Upper lobe of right lung (tissue), 1 donor: ENCODE data around the gene SLC35A5. TPM values are rescaled to one million over a fixed set of nuclear protein-coding genes. Genes with fewer than 3 reads are reported as not detected.

ENCODE experiments used
- ATAC-seq: fragments of 200-7000 bp; cut with Tn5 transposase; one replicate; pipeline ENCODE4 v1.9.1; 2020; ENCODE audit warnings: mild to moderate bottlenecking, moderate library complexity
- DNase-seq: peaks from one replicate; pipeline ENCODE4 v3.0.0-alpha.2; 2020
- H3K27ac ChIP-seq: fragments of 200-600 bp; one replicate; pipeline ENCODE4 v1.8.0; 2022
- H3K27me3 ChIP-seq: fragments of 200-600 bp; one replicate; pipeline ENCODE4 v1.8.0; 2022; ENCODE audit warnings: mild to moderate bottlenecking
- H3K36me3 ChIP-seq: fragments of 200-600 bp; one replicate; pipeline ENCODE4 v1.8.0; 2022
- H3K4me1 ChIP-seq: fragments of 200-600 bp; one replicate; pipeline ENCODE4 v1.8.0; 2022
- H3K4me3 ChIP-seq: fragments of 200-600 bp; one replicate; pipeline ENCODE4 v1.8.0; 2022; ENCODE audit warnings: mild to moderate bottlenecking
- H3K9me3 ChIP-seq: fragments of 200-600 bp; one replicate; pipeline ENCODE4 v1.8.0; 2022
- intact Hi-C: fragments of 100-400 bp; cut with DNase I; formaldehyde crosslinking; loops from one replicate; pipeline ENCODE4 v1.11.0; 2022
- total RNA-seq: library from RNA; stranded (reverse); fragmentation: NEBNext Ultra II Directional; extraction: Animal tissue kit (Norgen Biotek cat#: 25700); gene quantifications from one replicate; pipeline ENCODE4 v1.2.1, GENCODE V29; 2021
- TF ChIP-seq, protein P1 (sequence below): fragments of 200-600 bp; IDR thresholded peaks from one replicate; pipeline ENCODE4 v1.8.0; 2022; ENCODE audit warnings: antibody characterized with exemption
- donor health status: DM: no; HTN: yes; CAD: no; lungs with severe emphysema.

Gene SLC35A5
- total RNA-seq, 1 donor from 2014 or later: 40.5 TPM

DNA sequence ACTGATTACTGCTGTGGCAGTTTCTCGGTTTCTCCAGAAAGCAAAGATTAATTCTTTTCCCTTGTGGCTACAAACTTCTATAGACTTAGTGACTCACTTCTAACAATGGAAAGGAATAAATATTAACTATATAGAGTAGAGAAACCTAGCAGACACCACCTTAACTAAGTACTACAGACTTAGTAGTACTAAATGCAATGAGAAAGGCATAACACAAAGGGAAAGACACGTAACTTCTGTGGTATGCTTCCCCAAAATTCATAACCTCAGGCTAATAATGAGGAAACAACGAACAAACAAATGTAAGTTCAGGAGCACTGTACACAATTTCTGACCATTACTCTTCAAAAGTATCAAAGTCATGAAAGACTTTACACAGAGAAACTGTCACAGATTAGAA is 31.3 kb upstream of the SLC35A5 start:
- Histone ChIP-seq H3K4me3 (no peak overlapping the region), H3K27ac (no peak overlapping the region), H3K9me3 (no peaks in the 10 kb centered on the region), H3K27me3 (no peaks in the 10 kb centered on the region), H3K4me1 (no peaks in the 10 kb centered on the region), H3K36me3 (peaks cover 78% of the 10 kb centered on the region)
- intact Hi-C loops: no loop called here
- no peak for DNase-seq
- ATAC-seq: no peak
- TF ChIP-seq, protein P1, sequence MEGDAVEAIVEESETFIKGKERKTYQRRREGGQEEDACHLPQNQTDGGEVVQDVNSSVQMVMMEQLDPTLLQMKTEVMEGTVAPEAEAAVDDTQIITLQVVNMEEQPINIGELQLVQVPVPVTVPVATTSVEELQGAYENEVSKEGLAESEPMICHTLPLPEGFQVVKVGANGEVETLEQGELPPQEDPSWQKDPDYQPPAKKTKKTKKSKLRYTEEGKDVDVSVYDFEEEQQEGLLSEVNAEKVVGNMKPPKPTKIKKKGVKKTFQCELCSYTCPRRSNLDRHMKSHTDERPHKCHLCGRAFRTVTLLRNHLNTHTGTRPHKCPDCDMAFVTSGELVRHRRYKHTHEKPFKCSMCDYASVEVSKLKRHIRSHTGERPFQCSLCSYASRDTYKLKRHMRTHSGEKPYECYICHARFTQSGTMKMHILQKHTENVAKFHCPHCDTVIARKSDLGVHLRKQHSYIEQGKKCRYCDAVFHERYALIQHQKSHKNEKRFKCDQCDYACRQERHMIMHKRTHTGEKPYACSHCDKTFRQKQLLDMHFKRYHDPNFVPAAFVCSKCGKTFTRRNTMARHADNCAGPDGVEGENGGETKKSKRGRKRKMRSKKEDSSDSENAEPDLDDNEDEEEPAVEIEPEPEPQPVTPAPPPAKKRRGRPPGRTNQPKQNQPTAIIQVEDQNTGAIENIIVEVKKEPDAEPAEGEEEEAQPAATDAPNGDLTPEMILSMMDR: no peak

DNA sequence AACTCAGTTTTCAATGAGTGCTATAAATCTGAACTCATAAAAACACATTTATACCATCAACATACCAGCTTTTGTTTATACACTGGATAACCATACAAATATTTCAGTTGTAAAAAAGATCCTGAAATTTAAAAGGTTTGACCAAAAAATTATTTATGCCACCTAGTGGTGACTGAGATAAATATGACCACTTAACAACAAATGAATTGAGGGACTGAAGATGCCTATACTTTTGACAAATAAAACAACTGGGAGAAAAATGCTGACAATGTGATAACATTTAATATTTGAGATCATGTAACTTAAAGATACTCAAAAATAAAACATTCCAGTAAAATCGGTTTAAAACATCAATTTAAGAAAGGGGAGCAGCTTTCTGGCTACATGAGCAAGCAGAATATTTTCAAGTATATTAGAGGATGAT is 30.5 kb upstream of the SLC35A5 start:
- Histone ChIP-seq H3K27me3 (no peaks in the 10 kb centered on the region), H3K9me3 (no peaks in the 10 kb centered on the region), H3K4me1 (no peaks in the 10 kb centered on the region), H3K4me3 (no peak overlapping the region), H3K27ac (no peak overlapping the region), H3K36me3 (peaks cover 85% of the 10 kb centered on the region)
- no peak for DNase-seq
- no peak for ATAC-seq
- intact Hi-C loops: no loop called here
- TF ChIP-seq, protein P1: peak; percentile 61

DNA sequence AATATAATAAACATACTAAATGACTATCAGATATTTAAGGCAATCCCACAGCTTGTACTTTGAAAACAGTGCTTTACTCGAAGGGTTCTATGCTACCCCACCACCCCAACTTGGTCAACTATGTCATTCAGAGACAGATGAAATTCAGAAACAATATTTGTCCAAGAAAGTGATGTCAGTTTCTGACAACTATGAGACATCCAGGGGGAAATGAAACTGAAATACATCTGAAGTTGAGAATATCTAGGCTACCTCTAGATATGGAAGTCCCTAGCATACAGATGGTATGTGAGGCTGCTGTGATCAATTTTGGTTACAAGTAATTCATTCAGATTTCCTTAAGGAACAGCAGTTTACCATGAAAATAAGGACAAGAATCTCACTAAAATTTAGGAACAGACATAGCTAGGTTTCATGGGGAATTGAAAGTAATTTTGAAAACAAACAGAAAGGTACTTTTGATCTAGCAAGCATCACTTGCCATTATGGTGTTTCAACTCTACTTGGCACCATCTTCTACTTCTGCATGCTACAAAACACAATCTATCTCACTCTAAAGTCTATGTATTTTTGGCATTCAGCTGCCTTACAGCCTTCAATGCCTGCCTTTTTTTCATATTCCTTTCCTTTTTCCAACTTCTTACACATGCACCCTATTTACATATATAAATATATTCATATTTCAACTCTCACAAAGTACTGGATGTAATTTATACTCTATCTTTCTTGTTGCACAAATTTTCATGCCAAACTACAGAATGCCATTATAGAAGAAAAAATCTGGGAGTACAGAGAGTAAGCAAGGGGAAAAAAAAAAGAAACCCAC is 21.8 kb upstream of the SLC35A5 start:
- Histone ChIP-seq H3K9me3 (no peaks in the 10 kb centered on the region), H3K27me3 (no peaks in the 10 kb centered on the region), H3K36me3 (peaks cover 77% of the 10 kb centered on the region), H3K27ac (no peak overlapping the region), H3K4me1 (no peaks in the 10 kb centered on the region), H3K4me3 (no peak overlapping the region)
- intact Hi-C loops: no loop called here
- TF ChIP-seq, protein P1: no peak
- ATAC-seq (no peak), DNase-seq (no peak)

DNA sequence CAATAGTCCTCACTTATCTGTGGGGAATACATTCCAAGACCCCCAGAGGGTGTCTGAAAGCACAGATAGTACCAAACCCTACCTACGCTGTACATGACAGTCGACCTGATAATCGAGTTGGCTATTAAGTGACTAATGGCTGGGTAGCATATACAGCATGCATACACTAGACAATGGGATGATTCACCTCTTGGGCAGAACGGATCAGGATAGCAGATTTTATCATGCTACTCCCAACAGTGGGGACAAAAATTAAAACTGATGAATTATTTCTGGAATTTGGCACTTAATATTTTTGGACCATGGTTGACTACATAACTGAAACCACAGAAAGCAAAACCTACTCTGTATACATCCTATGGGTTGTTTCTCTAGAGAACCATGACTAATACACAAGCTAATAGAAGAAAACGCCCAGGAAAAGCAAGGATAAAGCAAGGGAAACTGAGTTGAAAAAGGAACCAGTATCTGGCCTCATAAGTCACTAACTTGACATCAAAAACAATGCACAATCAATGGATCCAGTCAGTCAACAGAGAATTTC is 15.6 kb upstream of the SLC35A5 start:
- Histone ChIP-seq H3K36me3 (peaks cover 65% of the 10 kb centered on the region), H3K4me1 (no peaks in the 10 kb centered on the region)
- no peak for ATAC-seq

DNA sequence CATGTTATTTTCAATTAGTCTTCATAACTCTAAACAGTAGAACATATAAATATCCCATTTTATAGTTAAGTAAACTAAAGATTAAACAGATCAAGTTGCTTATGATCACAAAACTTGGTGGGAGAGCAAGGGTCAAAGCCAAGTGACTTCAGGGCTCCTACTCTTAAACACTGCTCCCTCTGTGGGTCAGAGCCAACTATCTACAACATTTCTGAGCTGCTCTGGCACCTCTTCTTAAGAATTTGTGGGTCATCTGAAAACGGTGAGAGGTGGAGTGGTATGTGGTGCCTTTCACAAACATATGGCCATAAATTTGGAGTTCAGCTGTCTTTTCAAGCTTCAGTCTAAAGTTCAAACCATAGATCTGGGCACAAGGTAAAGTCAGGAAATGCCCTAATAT is 11.0 kb upstream of the SLC35A5 start:
- no peaks in the 10 kb centered on the region for H3K27me3 ChIP-seq
- no peak for DNase-seq
- H3K36me3 ChIP-seq: peaks cover 42% of the 10 kb centered on the region
- TF ChIP-seq, protein P1: no peak
- H3K27ac ChIP-seq: no peak overlapping the region
- peaks cover 10% of the 10 kb centered on the region for H3K4me1 ChIP-seq
- no peak for ATAC-seq
- intact Hi-C loops: no loop called here
- H3K9me3 ChIP-seq: no peaks in the 10 kb centered on the region
- no peak overlapping the region for H3K4me3 ChIP-seq

More for the DNA sequence above, 15.6 kb upstream of the SLC35A5 start:
- TF ChIP-seq, protein P1: no peak
- no peak overlapping the region for H3K4me3 ChIP-seq
- no peaks in the 10 kb centered on the region for H3K9me3 ChIP-seq
- intact Hi-C loops: no loop called here
- no peak for DNase-seq
- no peak overlapping the region for H3K27ac ChIP-seq
- no peaks in the 10 kb centered on the region for H3K27me3 ChIP-seq
